Epithelial cell of proximal tubule (primary cell): Measurements from ENCODE around the gene RNF113B. TPM values are rescaled to one million over a fixed set of nuclear protein-coding genes. Genes with fewer than 3 reads are reported as not detected.
A peak's percentile ranks its signal among the peaks of the same experiment; 100 is the strongest.

Experiments used
- DNase-seq: peaks from one replicate; pipeline ENCODE4 v3.0.0-alpha.2; 2011; ENCODE audit warnings: low read depth
- H3K4me3 ChIP-seq: 2 replicates; pipeline ENCODE4 v1.5.1; 2011; ENCODE audit warnings: low read depth, mild to moderate bottlenecking, low read length
- total RNA-seq: library from RNA; depleted of rRNA; stranded (reverse); fragments of >200 nt; gene quantifications from 2 replicates; pipeline ENCODE4 v1.2.3, GENCODE V29; 2015
- TF ChIP-seq, protein P1 (sequence below): conservative IDR thresholded peaks from 2 replicates; pipeline ENCODE4 v1.5.1; 2012; ENCODE audit warnings: low read depth, mild to moderate bottlenecking, low read length

The RNF113B gene
- total RNA-seq, 1 donor from 2014 or later = not detected

DNA sequence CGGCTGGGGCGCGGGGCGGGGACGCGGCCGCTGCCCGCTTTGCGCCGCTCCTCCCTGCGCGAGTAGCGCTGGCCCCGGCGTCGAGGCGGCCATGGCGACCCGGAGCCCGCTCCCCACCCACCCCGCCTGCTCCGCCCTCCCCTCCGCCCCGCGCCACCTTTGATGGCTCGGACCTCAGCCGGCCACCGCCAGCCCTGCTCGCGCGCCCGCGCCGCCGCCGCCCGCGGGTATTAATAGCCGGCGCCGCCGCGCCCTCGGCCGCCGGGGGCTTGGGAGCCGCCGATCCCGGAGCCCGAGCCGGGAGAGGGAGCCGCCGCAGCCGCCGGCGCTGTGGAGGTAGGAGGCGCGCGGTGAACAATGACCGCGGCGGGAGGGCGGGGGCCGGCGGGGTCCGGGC, 33.9 kb downstream of the RNF113B start:
- DNase-seq = no peak
- TF ChIP-seq, protein P1, sequence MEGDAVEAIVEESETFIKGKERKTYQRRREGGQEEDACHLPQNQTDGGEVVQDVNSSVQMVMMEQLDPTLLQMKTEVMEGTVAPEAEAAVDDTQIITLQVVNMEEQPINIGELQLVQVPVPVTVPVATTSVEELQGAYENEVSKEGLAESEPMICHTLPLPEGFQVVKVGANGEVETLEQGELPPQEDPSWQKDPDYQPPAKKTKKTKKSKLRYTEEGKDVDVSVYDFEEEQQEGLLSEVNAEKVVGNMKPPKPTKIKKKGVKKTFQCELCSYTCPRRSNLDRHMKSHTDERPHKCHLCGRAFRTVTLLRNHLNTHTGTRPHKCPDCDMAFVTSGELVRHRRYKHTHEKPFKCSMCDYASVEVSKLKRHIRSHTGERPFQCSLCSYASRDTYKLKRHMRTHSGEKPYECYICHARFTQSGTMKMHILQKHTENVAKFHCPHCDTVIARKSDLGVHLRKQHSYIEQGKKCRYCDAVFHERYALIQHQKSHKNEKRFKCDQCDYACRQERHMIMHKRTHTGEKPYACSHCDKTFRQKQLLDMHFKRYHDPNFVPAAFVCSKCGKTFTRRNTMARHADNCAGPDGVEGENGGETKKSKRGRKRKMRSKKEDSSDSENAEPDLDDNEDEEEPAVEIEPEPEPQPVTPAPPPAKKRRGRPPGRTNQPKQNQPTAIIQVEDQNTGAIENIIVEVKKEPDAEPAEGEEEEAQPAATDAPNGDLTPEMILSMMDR = no peak
- H3K4me3 ChIP-seq = peak overlapping the region; percentile 81

DNA sequence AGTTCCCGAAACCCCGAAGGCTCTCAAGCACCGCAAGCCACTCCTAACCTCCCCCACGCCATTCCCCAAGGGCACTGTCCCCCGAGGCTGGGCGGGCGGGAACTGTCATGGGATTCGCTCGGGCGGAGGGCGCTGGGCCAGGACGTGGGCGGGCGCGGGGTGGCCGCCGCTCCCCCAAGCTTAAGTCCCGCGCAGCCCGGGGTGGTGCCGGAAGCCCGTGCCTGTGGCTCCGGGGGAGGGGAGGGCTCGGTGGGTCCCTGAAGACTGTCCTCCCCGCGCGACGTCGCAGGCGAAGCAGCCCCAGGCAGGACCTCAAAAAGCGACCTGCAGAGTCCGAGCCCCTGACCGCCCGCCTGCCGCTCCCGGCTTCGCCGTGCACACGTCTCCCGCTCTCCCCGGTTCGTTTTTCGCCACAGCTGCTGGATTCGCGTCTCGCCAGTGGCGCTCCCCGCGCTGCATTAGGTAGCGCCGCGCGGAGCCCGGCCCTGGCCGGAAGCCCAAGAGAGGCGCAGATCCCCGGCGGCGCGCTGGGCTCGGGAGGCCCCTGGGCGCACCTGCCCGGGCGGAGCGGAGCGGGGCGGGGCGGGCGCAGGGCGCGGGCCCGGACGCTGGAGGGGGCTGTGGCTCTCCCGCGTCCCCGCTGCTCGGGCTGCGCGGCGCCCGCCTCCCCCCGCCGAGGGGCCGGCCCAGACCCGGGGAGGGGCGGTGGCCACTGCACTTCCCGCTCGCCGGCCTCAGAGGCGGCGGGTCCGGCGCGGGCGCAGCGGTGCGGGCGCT, 34.5 kb downstream of the RNF113B start, which contains the start of gene FARP1:
FARP1 (plus strand) TSS at position 715 of the 777 bp plus-strand sequence. CDS start 70,149 bp downstream, outside the sequence.
- TF ChIP-seq, protein P1 = no peak
- peak within 1 kb of the TSS; percentile 81 for H3K4me3 ChIP-seq
- DNase-seq = no peak

DNA sequence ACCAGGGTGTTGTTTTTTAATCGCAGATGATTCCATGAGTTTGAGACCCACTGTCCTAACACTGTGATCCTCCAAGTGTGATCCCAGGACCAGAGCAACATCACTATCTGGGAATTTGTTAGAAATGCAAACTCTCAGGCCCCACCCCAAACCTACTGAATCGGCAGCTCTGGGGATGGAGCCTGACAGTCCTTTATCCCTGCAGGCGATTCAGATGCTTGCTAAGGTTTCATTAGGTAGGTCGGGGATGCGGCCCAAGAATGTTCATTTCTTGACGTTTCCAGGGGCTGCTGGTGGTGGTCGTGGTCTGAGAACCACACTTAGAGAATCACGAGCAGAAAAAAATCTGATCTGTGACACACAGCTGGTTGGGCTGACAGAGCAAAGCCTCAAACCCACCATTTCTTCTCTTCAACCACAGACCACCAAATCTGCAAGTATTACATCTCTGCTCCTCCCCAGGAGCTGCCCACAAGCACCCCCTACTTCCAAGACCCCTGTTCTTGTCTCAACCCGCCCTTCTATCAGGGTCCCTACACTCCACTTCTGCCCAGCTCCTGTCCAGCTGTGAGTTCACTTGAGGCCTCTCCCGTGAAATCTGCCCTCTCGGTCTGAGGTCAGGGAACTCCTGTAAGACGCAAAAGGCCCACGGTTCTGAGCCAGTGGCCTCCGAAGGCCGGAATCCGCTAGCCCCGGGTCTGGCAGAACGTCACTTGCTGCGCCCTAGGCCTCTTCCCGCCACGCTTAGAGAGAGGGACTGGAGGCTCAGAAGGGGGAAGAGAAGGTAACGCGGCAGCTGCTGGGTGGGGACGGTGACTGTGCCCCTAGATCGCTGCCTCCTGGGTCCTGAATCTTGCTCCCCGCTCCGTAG, 35.3 kb downstream of the RNF113B start:
- TF ChIP-seq, protein P1 = no peak
- peak overlapping the region; percentile 81 for H3K4me3 ChIP-seq
- DNase-seq = no peak

DNA sequence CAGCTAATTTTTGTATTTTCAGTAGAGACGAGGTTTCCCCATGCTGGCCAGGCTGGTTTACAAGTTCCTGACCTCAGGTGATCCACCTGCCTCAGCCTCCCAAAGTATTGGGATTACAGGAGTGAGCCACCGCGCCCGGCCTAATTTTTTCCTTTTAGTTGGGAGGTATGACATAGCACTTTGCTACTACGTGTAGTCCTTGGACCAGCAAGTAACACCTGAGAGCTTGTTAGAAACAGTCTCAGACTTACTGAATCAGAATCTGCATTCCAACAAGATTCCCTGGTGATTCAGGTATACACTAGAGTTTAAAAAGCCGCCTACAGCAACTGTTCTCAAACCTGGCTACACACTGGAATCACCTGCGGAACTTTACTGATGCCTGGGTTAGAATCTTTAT, 36.0 kb downstream of the RNF113B start:
- TF ChIP-seq, protein P1 = no peak
- no peak overlapping the region for H3K4me3 ChIP-seq
- no peak for DNase-seq

DNA sequence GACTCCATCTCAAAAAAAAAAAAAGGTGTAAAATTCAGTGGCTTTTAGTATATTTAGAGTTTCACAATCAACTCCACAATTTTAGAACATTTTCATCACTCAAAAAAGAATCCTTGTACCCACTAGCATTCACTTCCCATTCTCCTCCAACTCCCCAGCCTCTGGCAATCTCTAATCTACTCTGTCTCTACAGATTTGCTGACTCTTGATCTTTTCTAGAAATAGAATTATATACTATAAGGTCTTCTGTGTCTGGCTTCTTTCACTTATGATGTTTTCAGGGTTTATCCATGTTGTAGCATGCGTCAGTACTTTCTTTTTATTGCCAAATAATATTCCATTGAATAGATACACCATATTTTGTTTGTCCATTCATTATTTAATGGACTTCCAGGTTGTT, 42.2 kb downstream of the RNF113B start:
- TF ChIP-seq, protein P1 = no peak

DNA sequence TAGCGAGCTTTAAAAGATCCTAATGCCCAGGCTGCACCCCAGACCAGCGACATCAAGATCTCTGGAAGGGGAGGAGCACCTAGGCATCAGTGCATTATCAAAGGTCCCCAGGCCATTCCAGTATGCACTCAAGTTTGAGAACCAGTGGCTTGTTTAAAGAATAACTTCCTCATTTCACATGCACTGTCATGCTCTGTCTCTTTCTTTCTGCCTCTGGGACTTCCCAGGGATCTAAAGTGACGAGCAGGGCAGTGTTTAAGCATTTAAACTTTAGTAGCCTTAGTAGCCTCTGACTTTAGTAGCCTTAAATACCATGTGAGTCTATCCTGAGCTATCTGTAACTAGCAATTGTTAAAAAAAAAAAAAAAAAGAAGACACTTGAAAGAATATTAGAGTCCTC, 43.1 kb downstream of the RNF113B start:
- DNase-seq = no peak
- no peak overlapping the region for H3K4me3 ChIP-seq
- TF ChIP-seq, protein P1 = no peak

More for the DNA sequence above, 42.2 kb downstream of the RNF113B start:
- no peak overlapping the region for H3K4me3 ChIP-seq
- no peak for DNase-seq
